Measurements from ENCODE around the gene PITPNC1.
"Not testable (repeated sequence)": the region's sequence is repeated elsewhere in the genome, so short reads cannot be mapped to it uniquely, and the experiment has no call there.

PITPNC1 gene

DNA sequence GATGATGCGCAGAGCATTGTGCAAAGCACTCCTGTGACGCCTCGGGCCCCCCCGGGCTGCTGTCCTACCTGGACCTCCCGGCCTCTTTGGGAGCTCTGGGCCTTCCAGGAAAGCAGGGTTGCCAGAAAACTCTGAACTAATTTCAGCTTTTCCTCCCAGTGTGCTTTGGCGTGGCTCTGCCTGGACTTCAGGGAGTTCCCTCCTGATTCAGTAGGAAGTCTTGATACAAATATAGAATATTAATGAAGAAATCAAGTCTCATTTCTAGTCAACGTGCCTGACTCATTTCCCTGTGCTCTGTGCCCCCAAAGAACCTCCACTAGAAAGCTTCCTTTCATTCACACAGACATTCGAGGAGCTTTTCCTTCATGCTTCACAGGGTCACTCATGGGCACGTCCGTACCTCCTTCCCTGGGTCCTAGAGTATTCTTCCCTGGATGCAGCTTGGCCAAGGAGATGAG, 256.7 kb downstream of the PITPNC1 start:
- DNase-seq, result no peak

DNA sequence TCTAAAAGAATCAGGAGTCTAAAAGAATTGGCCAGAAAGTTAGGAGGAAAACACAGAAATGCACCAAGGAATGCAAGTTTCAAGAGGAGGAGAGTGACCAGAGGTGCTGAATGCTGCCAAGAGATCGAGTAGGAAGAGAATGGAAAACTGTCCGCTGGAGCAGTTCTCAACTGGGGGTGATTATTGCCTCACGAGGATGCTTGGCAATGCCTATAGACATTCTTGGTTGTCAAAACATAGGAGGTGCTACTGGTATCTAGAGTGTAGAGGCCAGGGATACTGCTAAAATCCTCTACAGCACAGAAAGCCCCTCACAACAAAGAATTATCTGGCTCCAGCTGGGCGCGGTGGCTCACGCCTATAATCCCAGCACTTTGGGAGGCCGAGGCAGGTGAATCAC, 258.6 kb downstream of the PITPNC1 start:
- no peak for DNase-seq

DNA sequence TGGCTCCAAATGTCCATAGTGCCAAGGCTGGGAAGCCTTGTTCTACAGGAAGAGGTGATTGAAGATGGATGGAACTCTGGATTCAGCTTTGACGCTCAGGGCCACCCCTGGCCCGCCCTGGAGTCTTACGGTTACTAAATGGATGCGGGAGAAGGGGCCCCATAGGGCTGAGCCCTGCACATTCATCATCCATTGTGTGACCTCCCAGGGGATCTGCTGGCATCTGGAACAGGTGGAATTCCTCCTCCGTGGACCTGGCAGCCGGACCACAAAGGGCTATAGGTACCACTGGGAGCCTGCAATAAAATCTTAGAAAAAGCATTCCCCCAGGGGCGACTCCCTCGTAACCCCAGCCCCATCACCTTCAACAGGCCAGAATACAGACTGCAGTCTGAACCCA, 259.2 kb downstream of the PITPNC1 start:
- no peak for DNase-seq

DNA sequence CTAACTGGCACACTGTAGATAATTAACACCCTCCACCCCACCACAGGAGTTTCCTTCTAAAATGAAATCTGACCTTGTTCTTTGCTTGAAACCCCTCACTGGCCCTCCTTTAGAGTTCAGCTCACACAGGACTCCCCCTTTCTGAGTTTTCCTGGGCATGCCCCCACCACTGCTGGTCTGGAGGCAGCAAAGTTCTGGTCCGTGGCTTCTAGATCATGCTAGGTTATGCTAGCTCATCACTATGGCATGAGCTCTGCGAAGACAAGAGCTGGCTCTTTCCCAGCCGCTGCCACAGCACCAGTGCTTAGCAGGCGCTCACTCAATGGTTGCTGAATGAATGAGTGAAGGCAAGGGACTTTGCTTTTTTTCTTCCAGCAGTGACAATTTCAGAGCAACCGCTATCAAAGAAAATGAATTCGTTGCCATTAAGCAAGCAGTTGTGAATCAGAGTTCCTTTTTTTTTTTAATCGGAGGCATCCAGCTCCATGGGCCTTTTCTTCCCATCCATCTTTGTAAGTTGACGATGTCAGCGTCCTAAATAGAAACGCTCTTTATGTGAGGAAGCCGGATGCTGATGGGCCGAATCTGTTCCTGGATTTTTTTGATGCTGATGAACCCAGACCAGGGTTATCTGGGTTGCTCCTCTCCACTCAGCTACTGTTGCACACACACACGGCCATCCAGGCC, 259.9 kb downstream of the PITPNC1 start:
- no peak for DNase-seq

DNA sequence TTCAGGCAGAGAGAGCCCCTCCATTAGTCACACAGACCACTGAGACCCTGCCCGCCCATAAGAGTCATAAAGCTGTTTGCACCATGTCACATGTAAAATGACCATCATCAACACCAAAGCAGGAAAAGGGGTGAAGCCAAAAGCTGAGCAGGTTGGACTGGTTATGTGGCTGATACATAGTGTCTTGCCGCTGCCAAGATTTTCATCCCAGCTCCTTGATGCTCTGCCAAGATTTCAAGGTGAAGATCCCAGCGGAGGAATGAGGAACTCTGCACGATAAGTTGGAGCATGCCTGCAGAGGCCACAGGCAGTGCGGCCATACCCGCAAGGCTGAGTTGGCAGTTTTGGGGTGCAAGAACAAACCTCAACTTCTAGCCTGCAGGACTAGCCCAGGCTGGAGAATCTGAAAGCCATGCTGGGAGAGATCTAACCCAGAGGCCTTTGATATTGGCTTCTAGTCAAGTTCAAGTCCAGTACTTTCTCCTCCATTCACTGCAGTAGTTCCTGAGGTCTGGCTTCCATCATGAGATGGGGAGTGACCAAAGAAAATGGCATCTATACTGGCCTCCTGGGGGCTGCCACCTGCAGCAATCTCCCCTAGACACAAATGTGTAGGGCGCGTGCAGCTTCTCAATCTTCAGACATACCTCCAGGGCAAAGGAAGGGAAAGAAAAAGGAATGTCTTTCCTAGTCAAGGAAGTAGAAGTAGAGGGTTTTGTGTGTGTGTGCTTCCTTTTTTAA, 261.0 kb downstream of the PITPNC1 start:
- DNase-seq, result no peak

DNA sequence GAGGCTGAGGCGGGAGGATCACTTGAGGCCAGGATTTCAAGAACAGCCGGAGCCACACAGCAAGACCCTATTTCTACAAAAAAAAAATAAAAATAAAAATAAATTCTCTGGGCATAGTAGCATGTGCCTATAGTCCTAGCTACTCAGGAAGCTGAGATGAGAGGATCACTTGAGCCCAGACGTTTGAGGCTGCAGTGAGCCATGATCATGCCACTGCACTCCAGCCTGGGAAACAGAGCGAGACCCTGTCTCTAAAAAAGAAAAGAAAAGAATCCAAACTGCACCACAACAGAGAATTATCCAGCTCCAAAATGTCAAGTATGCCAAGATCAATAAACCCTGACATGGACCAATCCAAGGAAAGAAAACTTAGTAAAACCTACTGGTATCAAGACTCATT, 261.8 kb downstream of the PITPNC1 start:
- DNase-seq, result no peak

DNA sequence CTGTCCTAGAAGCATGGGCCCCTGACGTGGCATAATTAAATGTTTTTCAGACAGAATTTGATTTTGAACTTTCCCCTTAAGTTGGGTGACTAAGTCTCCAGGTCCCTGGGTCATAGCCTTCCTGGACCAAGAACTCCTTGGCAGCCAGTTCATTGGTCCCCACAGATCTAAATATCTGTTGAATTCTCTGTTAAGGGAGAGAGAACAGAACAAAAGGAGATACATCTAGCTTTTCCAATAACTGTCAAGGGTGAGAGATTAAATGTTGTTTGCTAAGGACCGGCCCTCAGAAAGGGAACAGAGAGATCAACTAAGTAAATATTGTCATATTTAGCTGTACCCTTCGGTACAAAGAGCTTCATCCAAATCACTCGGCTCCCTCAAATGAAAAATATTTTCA, 262.5 kb downstream of the PITPNC1 start:
- no peak for DNase-seq

DNA sequence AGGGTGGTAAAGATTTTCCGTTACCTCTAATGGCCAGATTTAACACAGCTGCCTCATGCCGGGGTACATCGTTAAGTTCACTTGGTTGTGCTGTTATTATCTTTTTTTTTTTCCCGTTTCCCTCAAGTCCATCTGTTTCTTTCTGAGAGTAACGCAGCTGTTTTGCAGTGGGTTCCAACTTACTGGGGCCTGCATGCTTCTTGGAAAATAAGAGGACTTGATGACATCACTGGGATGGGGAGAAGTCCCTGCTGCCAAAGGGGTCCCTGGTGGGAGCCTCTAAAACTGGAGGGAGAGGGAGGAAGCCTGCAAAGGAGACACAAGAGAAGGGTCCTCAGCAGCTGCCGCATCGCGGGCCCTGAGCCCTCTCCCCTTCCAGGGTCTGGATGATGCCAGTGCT, 262.9 kb downstream of the PITPNC1 start:
- DNase-seq, result no peak

DNA sequence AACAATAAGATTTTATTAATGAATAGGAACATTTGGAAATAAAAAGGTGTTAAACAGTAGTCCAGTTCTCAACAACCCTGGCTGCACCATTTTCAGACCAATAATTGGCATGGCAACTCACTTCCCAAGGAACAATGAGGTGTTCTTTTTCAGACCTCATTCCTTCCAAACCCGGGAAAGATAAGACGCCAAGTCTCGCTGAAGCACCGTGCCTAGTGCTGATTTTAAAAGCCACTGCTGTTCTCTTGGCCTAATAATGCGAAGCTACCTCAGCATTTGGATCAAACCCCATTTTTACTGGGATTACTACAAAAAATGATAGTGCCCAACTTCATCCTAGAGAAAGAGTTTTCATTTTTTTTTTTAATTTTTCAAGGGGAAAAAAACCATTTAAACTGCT, 265.4 kb downstream of the PITPNC1 start:
- no peak for DNase-seq

DNA sequence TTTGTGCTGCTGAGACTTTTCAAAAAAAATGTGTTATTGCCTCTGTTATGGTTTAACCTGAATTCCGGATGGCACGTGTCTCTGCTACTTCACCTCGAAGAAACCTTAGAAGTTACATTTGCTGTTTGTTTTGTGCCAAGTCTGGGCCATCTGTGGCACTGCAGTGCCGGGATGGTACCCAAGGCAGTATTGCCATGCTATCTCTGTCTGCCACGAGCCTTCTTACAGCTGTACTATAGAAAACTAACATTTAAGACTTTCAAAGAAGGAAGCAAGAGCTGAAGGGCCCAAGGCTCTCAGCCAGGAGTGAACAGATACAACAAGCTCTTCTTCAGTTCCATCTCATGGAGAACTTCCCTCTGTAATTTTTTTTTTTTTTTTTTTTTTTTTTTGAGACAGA, 267.0 kb downstream of the PITPNC1 start:
- no peak for DNase-seq

DNA sequence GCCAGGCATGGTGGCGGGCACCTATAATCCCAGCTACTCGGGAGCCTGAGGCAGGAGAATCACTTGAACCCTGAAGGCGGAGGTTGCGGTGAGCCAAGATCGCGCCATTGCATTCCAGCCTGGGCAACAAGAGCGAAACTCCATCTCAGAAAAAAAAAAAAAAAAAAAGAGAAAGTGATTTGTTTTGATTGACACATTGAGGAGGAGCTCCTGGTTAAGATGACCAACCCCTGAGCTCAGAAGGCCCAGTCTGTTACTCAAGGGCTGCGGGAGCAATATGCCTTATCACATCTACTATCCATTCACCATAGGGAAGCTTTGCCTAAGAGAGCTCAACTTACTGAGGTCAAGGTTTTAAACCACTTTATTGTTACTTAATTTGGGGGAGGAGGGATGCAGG, 268.1 kb downstream of the PITPNC1 start:
- not testable (repeated sequence) for DNase-seq

DNA sequence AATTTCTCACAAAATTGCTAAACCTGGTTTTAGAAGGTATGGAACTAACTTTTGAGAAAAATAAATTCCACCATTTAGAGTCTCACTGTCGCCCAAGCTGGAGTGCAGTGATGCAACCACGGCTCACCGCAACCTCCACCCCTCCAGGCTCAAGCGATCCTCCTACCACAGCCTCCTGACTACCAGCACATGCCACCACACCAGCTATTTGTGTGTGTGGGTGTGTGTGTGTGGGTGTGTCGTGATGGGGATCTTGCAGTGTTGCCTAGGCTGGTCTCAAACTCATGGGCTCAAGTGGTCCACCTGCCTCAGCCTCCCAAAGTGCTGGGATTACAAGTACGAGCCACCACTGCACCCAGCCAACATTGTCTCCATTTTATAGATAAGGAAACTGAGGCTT, 269.4 kb downstream of the PITPNC1 start:
- no peak for DNase-seq

DNA sequence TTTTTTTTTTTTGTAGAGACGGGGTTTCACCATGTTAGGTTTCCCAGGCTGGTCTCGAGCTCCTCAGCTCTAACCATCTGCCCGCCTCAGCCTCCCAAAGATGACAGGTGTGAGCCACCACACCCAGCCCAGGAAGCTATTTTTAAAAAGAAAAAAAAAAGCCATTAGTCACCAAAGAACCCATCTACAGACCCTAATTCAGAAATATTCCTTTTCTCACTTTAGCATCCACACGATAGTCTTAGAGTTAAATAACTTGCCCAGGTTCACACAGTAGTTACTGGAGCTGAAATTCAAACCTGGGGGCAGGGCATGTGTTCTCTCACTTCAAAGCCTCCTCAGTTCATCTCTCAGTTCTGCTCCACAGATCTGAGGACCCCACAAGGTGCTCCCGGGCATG, 270.4 kb downstream of the PITPNC1 start:
- DNase-seq, result no peak

DNA sequence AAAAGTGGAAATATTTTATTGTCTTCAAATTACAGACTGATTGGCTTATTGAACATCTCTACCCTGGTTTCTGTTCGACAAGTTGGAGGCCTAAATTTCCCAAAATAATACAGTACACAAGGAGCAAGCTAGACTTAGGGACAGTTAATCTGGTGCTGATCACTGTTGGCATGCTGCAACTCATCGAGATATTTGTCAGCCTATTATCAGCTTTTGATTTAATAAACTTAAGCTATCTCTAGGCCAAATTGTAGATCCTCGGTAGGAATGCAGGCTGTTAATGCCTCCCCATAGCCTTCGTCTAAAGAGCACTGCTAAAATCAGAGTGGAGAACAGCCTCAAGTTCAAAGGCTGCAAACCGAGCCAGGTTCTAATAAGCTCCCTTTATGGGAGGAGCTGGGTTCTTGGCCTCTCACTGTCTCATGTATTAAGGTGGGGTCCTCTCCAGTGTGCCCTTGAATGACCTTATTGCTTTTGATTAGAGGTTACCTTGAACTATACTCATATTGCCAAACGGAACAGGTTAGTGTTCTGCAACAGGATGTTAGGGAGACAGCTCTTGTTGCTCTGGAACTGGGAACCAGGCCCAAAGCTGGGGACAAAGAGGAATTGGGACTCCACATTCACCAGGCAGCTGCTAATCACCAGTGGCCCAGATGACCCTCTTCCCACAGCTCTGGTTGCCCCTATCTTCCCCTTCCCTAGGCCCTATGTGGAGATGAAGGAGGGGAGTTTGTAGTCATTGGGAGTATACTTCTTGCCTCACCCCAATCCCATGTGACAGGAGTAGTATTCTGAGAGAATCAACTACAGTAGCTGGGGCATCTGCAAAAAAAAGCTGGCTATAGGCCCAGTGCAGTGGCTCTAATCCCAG, 271.2 kb downstream of the PITPNC1 start:
- no peak for DNase-seq

DNA sequence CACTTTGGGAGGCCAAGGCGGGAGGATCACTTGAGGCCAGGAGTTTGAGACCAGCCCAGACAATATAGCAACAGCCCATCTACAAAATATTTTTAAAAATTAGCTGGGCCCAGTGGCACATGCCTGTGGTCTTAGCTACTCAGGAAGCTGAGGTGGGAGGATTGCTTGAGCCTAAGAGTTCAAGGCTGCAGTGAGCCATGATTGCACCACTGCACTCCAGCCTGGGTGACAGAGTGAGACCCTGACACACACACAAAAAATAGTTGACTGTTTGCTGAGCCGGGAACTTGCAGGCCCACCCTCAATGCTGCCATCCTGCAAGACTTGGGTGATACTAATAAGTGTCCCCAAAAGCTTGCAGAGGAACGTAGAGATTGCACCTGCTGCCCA, 271.8 kb downstream of the PITPNC1 start:
- not testable (repeated sequence) for DNase-seq

DNA sequence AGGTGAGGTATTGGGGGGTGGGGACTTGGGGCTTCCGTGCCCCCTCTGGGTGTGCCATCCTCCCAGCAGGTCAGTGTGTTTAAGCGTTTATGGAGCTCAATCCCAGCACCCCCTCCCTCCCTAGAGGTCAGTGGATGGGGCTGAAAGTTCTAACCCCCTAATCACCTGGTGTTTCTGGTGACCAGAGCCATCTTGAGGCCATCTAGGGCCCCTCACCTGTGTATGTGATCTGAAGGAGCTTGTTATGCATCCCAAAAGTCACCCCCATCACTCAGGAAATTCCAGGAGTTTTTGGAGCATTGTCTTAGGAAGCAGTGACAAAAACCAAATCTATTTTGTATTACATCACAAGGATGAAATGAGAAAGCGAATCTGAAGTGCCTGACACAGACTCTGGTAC, 272.8 kb downstream of the PITPNC1 start:
- DNase-seq, result no peak

DNA sequence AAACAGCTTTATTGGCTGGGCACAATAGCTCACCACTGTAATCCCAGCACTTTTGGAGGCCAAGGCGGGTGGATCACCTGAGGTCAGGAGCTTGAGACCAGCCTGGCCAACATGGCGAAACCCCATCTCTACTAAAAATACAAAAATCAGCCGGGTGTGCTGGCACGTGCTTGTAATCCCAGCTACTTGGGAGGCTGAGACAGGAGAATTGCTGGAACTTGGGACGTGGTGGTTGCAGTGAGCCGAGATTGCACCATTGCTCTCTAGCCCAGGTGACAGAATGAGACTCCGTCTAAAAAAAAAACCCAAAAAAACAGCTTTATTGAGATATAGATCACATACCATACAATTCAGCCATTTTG, 274.1 kb downstream of the PITPNC1 start:
- not testable (repeated sequence) for DNase-seq

DNA sequence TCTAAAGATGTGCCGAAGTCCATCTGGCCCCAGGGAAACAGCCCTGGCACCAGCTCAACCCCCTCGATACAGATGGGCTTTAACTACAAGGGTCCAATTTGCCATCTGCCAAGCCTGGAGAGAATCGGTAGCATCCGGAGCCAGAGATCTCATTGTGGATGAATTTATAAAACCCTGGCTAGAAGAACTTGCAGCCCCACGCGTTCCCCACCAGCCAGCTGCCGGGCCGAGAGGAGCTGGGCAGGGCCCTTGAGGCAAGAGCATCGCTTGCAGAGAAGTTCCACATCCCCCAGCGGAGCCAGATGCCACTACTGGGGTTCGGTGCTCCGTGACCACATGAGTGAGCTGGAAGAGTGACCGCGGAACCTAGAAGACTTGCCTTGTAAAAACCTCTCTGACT, 275.4 kb downstream of the PITPNC1 start:
- DNase-seq, result no peak

DNA sequence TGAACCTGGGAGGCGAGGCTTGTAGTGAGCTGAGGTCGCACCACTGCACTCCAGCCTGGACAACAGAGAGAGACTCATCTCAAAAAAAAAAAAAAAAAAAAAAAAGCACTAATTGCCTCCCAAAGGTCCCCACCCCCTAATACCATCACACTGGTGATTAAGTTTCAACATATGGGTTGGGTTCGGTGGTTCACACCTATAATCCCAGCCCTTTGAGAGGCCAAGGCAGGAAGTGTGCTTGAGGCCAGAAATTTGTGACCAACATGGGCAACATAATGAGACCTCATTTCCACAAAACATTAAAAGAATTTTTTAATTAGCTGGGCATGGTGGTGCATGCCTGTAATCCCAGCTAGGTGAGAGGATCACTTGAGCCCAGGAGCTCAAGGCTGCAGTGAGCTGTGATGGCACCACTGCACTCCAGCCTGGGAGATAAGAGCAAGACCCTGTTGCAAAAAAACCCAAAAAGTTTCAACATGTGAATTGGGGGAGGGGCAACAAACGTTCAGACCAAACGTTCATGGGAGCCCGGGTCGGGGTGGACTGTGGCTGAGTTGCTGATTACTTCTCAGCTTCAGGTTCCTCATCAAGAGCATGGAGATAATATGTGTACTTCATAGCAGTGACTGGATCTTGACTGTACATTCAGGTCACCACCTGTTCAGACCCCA, 278.5 kb downstream of the PITPNC1 start:
- no peak for DNase-seq

DNA sequence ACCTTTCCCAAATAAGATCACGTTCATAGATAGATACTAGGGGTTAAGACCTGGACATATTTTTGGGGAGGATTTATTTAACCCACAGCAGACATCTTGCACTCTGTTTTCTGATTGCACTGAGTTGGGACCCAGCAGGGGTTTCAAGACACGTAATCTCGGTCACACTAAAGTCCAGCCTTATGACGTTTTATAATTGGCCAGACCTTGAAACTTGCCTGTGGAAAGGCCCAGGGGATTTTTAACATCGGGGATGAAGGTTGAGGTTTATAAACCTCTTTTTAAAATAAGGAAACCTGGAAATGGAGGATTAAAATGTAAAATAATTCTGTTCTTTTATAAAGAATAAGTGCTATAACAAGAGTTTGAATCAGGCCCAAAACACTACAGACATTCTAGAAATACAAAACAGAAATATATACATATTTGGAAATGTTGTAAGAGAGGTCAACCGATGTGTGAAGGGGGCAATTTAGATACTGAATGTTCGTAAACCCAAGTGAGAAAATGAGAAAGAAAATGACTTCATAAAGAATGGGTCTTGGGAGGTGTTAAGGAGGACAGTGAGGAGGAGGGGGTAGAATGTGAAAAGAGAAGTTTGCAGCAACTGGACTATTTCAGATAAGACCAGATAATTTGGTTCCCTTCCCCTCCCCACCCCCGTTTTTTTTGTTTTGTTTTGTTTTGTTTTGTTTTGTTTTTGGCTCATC, 279.6 kb downstream of the PITPNC1 start:
- no peak for DNase-seq

DNA sequence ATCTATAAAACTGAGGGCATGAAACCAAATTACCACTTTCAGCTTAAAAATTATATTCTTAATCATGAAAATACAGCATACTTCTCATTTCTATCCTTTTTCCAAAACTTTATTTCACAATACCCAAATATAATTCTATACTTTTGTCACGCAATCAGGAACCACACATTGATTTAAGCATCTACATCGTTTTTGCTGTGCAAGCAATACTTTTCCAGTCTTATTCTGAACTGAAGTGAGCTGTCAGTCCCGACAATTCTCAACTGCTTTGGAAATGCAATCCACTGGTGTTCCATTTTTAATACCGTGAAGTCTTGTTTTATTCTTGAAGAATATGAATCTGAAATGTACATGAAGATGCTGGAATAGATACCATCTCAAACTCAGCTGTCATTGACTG, 280.5 kb downstream of the PITPNC1 start:
- DNase-seq, result no peak

DNA sequence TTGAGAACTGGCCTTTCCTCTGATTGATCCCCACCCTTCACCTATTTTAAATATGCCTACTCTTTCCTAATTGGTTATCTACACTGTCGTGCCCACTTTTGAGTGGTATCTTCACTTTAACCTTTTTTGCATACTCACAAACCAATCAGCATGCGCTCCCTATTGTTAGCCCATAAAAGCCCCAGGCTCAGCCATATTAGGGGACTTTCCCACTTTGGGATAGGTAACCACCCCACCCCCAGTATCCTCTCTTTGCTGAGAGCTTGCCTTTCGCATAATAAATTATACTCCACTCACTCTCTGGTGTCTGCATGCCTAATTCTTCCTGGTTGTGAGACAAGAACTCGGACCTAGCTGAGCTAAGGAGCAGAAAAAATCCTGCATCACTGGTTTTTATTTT, 281.2 kb downstream of the PITPNC1 start:
- DNase-seq, result no peak

DNA sequence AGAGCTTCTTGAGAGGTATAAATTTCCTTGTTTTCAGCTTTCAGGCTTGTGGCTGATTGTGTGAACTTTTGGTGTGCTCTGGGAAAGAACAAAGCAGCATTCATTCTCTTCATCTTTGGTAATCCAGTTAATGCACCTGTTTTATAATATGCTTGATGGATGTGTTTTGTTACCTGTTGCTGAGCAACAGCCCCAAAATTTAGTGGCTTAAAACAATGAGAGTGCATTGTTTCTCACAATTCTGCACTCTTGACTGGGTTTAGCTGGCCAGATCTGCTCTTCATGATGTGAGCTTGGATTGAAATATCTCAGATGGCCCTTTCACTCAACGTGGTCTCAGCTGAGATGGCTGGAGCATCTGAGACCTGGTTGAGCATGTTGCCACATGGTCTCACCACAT, 281.9 kb downstream of the PITPNC1 start:
- DNase-seq, result no peak

Measured in CD4-positive, alpha-beta T cell treated with Interleukin-1 beta for 1 hour (primary cell).